ENCODE data around the gene GPR143.
A peak's percentile ranks its signal among the peaks of the same experiment; 100 is the strongest.
"Not testable (repeated sequence)": the region's sequence is repeated elsewhere in the genome, so short reads cannot be mapped to it uniquely, and the experiment has no call there.

GPR143 gene

GRCh38 chrX:9788911-9789310 lies 23.3 kb upstream of the GPR143 start:
- H3K27ac ChIP-seq (ENCODE audit: low read depth, low read length): peak overlapping the region; percentile 72; the same call in 1 of the 2 replicates
- peaks cover 6% of the 10 kb centered on the region; the same call in 1 of the 2 replicates for H3K27me3 ChIP-seq (ENCODE audit: control insufficient read depth, insufficient read depth, low read length)
- no peaks in the 10 kb centered on the region; the same call in 1 of the 2 replicates for H3K9me3 ChIP-seq (ENCODE audit: control insufficient read depth, insufficient read depth, low read depth, low read length)
- no peaks in the 10 kb centered on the region for H3K36me3 ChIP-seq (ENCODE audit: control insufficient read depth, insufficient read depth, low read length)
- H3K9ac ChIP-seq (ENCODE audit: low read length): peak overlapping the region; percentile 75
- peaks cover 46% of the 10 kb centered on the region for H3K4me1 ChIP-seq (ENCODE audit: control insufficient read depth, insufficient read depth, low read length)
- peak overlapping the region; percentile 53 for H3K4me3 ChIP-seq (ENCODE audit: low read depth, low read length)

GRCh38 chrX:9786798-9787635 lies 21.4 kb upstream of the GPR143 start:
- peak overlapping the region; percentile 83 for H3K9ac ChIP-seq (ENCODE audit: low read length)
- peaks cover 6% of the 10 kb centered on the region; the same call in 1 of the 2 replicates for H3K27me3 ChIP-seq (ENCODE audit: control insufficient read depth, insufficient read depth, low read length)
- no peaks in the 10 kb centered on the region for H3K36me3 ChIP-seq (ENCODE audit: control insufficient read depth, insufficient read depth, low read length)
- peaks cover 41% of the 10 kb centered on the region for H3K4me1 ChIP-seq (ENCODE audit: control insufficient read depth, insufficient read depth, low read length)
- peak overlapping the region; percentile 97 for H3K4me3 ChIP-seq (ENCODE audit: low read depth, low read length)
- no peaks in the 10 kb centered on the region; the same call in 1 of the 2 replicates for H3K9me3 ChIP-seq (ENCODE audit: control insufficient read depth, insufficient read depth, low read depth, low read length)
- no peak overlapping the region for H3K27ac ChIP-seq (ENCODE audit: low read depth, low read length)

GRCh38 chrX:9785944-9786797 lies 20.5 kb upstream of the GPR143 start, which contains the start of gene SHROOM2:
Gene SHROOM2, plus strand, starts transcription at chrX:9786429. Its CDS starts 117 bp downstream, at chrX:9786546.
- Histone ChIP-seq H3K27me3 (ENCODE audit: control insufficient read depth, insufficient read depth, low read length) (peaks cover 6% of the 10 kb centered on the region; the same call in 1 of the 2 replicates), H3K9ac (ENCODE audit: low read length) (peak within 1 kb of the TSS; percentile 83), H3K9me3 (ENCODE audit: control insufficient read depth, insufficient read depth, low read depth, low read length) (no peaks in the 10 kb centered on the region; the same call in 1 of the 2 replicates), H3K36me3 (ENCODE audit: control insufficient read depth, insufficient read depth, low read length) (no peaks in the 10 kb centered on the region), H3K4me3 (ENCODE audit: low read depth, low read length) (peak within 1 kb of the TSS; percentile 97), H3K4me1 (ENCODE audit: control insufficient read depth, insufficient read depth, low read length) (peaks cover 38% of the 10 kb centered on the region), H3K27ac (ENCODE audit: low read depth, low read length) (no peak within 1 kb of the TSS)

GRCh38 chrX:9785254-9785943 lies 19.8 kb upstream of the GPR143 start:
- H3K9ac ChIP-seq (ENCODE audit: low read length): peak overlapping the region; percentile 67
- peak overlapping the region; percentile 97 for H3K4me3 ChIP-seq (ENCODE audit: low read depth, low read length)
- H3K4me1 ChIP-seq (ENCODE audit: control insufficient read depth, insufficient read depth, low read length): peaks cover 30% of the 10 kb centered on the region
- peaks cover 6% of the 10 kb centered on the region; the same call in 1 of the 2 replicates for H3K27me3 ChIP-seq (ENCODE audit: control insufficient read depth, insufficient read depth, low read length)
- no peak overlapping the region for H3K27ac ChIP-seq (ENCODE audit: low read depth, low read length)
- H3K9me3 ChIP-seq (ENCODE audit: control insufficient read depth, insufficient read depth, low read depth, low read length): no peaks in the 10 kb centered on the region; the same call in 1 of the 2 replicates
- H3K36me3 ChIP-seq (ENCODE audit: control insufficient read depth, insufficient read depth, low read length): no peaks in the 10 kb centered on the region

- peaks cover 6% of the 10 kb centered on the region; the same call in 1 of the 2 replicates for H3K27me3 ChIP-seq (ENCODE audit: control insufficient read depth, insufficient read depth, low read length)
- H3K9me3 ChIP-seq (ENCODE audit: control insufficient read depth, insufficient read depth, low read depth, low read length): no peaks in the 10 kb centered on the region; the same call in 1 of the 2 replicates
- H3K36me3 ChIP-seq (ENCODE audit: control insufficient read depth, insufficient read depth, low read length): 0 out of 2 replicates have a peak, but pooled peaks cover 2% of the 10 kb centered on the region
- no peak overlapping the region for H3K27ac ChIP-seq (ENCODE audit: low read depth, low read length)
- 0 out of 2 replicates have a peak overlapping the region, but pooled peaks have one; percentile 97 for H3K4me3 ChIP-seq (ENCODE audit: low read depth, low read length)
- H3K4me1 ChIP-seq (ENCODE audit: control insufficient read depth, insufficient read depth, low read length): peaks cover 22% of the 10 kb centered on the region
- H3K9ac ChIP-seq (ENCODE audit: low read length): no peak overlapping the region
These were observed 18.7 kb upstream of the GPR143 start for GRCh38 chrX:9784332-9784731.

DNA sequence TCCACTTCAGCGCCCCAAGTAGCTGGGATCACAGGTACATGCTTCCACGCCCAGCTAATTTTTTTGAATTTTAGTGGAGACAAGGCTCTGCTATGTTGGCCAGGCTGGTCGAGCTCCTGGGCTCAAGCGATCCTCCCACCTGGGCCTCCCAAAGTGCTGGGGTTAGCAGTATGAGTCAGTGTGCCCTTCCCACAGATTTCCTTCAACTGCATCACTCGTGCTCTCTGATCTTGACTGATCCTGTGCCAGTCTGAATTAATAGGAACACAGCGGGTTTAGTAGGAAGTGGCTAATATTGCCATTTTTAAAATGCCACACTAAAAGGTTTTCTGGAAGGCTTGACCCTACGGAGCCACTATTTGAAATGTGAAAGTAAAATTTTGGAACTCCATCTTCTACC lies 16.3 kb upstream of the GPR143 start:
- H3K9ac ChIP-seq (ENCODE audit: low read length): no peak overlapping the region
- no peak overlapping the region for H3K27ac ChIP-seq (ENCODE audit: low read depth, low read length)
- H3K9me3 ChIP-seq (ENCODE audit: control insufficient read depth, insufficient read depth, low read depth, low read length): no peaks in the 10 kb centered on the region; the same call in 1 of the 2 replicates
- H3K4me3 ChIP-seq (ENCODE audit: low read depth, low read length): no peak overlapping the region
- H3K36me3 ChIP-seq (ENCODE audit: control insufficient read depth, insufficient read depth, low read length): 0 out of 2 replicates have a peak, but pooled peaks cover 2% of the 10 kb centered on the region
- H3K27me3 ChIP-seq (ENCODE audit: control insufficient read depth, insufficient read depth, low read length): peaks cover 6% of the 10 kb centered on the region; the same call in 1 of the 2 replicates
- no peaks in the 10 kb centered on the region for H3K4me1 ChIP-seq (ENCODE audit: control insufficient read depth, insufficient read depth, low read length)

GRCh38 chrX:9775930-9776329 lies 10.3 kb upstream of the GPR143 start:
- no peak overlapping the region for H3K27ac ChIP-seq (ENCODE audit: low read depth, low read length)
- H3K27me3 ChIP-seq (ENCODE audit: control insufficient read depth, insufficient read depth, low read length): no peaks in the 10 kb centered on the region
- no peaks in the 10 kb centered on the region for H3K4me1 ChIP-seq (ENCODE audit: control insufficient read depth, insufficient read depth, low read length)
- H3K9ac ChIP-seq (ENCODE audit: low read length): no peak overlapping the region
- H3K4me3 ChIP-seq (ENCODE audit: low read depth, low read length): no peak overlapping the region
- no peaks in the 10 kb centered on the region for H3K9me3 ChIP-seq (ENCODE audit: control insufficient read depth, insufficient read depth, low read depth, low read length)
- 0 out of 2 replicates have a peak, but pooled peaks cover 2% of the 10 kb centered on the region for H3K36me3 ChIP-seq (ENCODE audit: control insufficient read depth, insufficient read depth, low read length)

DNA sequence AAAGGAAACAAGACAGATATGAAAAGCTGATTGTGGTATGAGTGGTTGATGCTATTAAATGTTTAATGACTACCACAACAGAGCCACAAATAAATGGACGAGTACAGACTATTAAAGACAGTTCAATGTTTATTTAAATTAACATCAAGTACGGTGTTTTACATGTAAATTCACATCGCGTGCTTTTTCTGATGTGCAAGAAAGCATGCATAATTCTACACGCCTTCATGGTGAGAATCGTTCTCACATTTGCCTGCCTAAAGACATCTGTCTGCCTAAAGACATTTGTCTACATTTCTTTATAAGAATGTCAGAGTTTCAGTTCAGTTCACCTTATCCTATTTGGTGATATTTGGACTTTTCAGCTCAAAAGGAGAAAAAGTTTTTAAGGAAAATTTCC lies 7.3 kb upstream of the GPR143 start:
- no peak overlapping the region for H3K9ac ChIP-seq (ENCODE audit: low read length)
- H3K27me3 ChIP-seq (ENCODE audit: control insufficient read depth, insufficient read depth, low read length): no peaks in the 10 kb centered on the region
- no peaks in the 10 kb centered on the region for H3K9me3 ChIP-seq (ENCODE audit: control insufficient read depth, insufficient read depth, low read depth, low read length)
- no peaks in the 10 kb centered on the region for H3K36me3 ChIP-seq (ENCODE audit: control insufficient read depth, insufficient read depth, low read length)
- H3K4me3 ChIP-seq (ENCODE audit: low read depth, low read length): no peak overlapping the region
- peaks cover 5% of the 10 kb centered on the region; the same call in 1 of the 2 replicates for H3K4me1 ChIP-seq (ENCODE audit: control insufficient read depth, insufficient read depth, low read length)
- H3K27ac ChIP-seq (ENCODE audit: low read depth, low read length): no peak overlapping the region

DNA sequence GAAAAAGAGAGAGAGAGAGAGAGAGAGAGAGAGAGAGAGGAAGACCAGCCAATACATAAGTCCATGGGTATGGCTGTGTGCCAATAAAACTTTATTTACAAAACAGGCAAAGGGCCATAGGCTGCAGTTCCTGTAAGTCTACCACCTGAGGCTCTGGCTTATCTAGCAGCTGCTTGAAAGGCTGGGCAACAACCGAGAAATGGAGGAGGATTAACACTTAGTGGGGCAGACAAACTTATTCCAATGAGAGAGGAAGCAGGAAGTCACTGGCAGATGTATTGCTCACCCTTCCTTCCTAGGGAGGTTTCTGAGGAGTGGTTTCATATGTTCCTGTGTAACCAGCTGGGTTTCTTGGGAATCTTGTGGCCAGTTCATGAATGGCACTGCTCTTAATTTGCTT lies 4.7 kb upstream of the GPR143 start:
- Histone ChIP-seq H3K4me3 (ENCODE audit: low read depth, low read length) (no peak overlapping the region), H3K36me3 (ENCODE audit: control insufficient read depth, insufficient read depth, low read length) (no peaks in the 10 kb centered on the region), H3K27ac (ENCODE audit: low read depth, low read length) (no peak overlapping the region), H3K9me3 (ENCODE audit: control insufficient read depth, insufficient read depth, low read depth, low read length) (no peaks in the 10 kb centered on the region), H3K27me3 (ENCODE audit: control insufficient read depth, insufficient read depth, low read length) (no peaks in the 10 kb centered on the region; the same call in 1 of the 2 replicates), H3K4me1 (ENCODE audit: control insufficient read depth, insufficient read depth, low read length) (peaks cover 11% of the 10 kb centered on the region; the same call in 1 of the 2 replicates), H3K9ac (ENCODE audit: low read length) (no peak overlapping the region)

- H3K36me3 ChIP-seq (ENCODE audit: control insufficient read depth, insufficient read depth, low read length); H3K4me3 ChIP-seq (ENCODE audit: low read depth, low read length); H3K9me3 ChIP-seq (ENCODE audit: control insufficient read depth, insufficient read depth, low read depth, low read length); H3K27me3 ChIP-seq (ENCODE audit: control insufficient read depth, insufficient read depth, low read length); H3K27ac ChIP-seq (ENCODE audit: low read depth, low read length); H3K9ac ChIP-seq (ENCODE audit: low read length): not testable (repeated sequence)
- H3K4me1 ChIP-seq (ENCODE audit: control insufficient read depth, insufficient read depth, low read length): peaks cover 11% of the 10 kb centered on the region; the same call in 1 of the 2 replicates
These were observed 2.7 kb upstream of the GPR143 start for GRCh38 chrX:9768321-9768839.
